Smooth muscle cell (in vitro differentiated cells): ENCODE data around the gene LY86. TPM values are rescaled to one million over a fixed set of nuclear protein-coding genes. Genes with fewer than 3 reads are reported as not detected.

Experiments used
- DNase-seq: peaks from one replicate; lab custom pipeline; 2025; ENCODE audit not compliant: unreplicated experiment; lab: John Stamatoyannopoulos, UW
- H2AFZ ChIP-seq: fragments of 200-600 bp; sonication (generic); 2 replicates; pipeline ENCODE4 v1.6.0; 2016; ENCODE audit warnings: antibody characterized with exemption, low read depth, mild to moderate bottlenecking
- H3F3A ChIP-seq: fragments of 200-600 bp; sonication (generic); 2 replicates; pipeline ENCODE4 v1.6.0; 2017; ENCODE audit warnings: antibody characterized with exemption, low read depth
- H3K27ac ChIP-seq: fragments of 200-600 bp; sonication (generic); 2 replicates; pipeline ENCODE4 v1.5.1; 2016; ENCODE audit warnings: low read depth, mild to moderate bottlenecking
- H3K27me3 ChIP-seq: fragments of 200-600 bp; sonication (generic); 2 replicates; pipeline ENCODE4 v1.6.1; 2016; ENCODE audit warnings: low read depth, mild to moderate bottlenecking
- H3K36me3 ChIP-seq: fragments of 200-600 bp; sonication (generic); 2 replicates; pipeline ENCODE4 v1.5.1; 2016; ENCODE audit warnings: low read depth
- H3K4me1 ChIP-seq: fragments of 200-600 bp; sonication (generic); 2 replicates; pipeline ENCODE4 v1.5.1; 2016; ENCODE audit warnings: low read depth
- H3K4me2 ChIP-seq: fragments of 200-600 bp; sonication (generic); 2 replicates; pipeline ENCODE4 v1.6.0; 2016; ENCODE audit warnings: mild to moderate bottlenecking
- H3K4me3 ChIP-seq: fragments of 200-600 bp; sonication (generic); 2 replicates; pipeline ENCODE4 v1.5.1; 2016; ENCODE audit warnings: mild to moderate bottlenecking
- H3K79me2 ChIP-seq: fragments of 200-600 bp; sonication (generic); 2 replicates; pipeline ENCODE4 v1.6.0; 2016; ENCODE audit warnings: low read depth, mild to moderate bottlenecking
- H3K9ac ChIP-seq: fragments of 200-600 bp; sonication (generic); 2 replicates; pipeline ENCODE4 v1.6.0; 2016; ENCODE audit warnings: low read depth
- H3K9me3 ChIP-seq: fragments of 200-600 bp; sonication (generic); replicated peaks from 2 replicates; pipeline ENCODE4 v1.5.1; 2016; ENCODE audit warnings: low read depth
- H4K20me1 ChIP-seq: fragments of 200-600 bp; sonication (generic); 2 replicates; pipeline ENCODE4 v1.6.0; 2016; ENCODE audit warnings: low read depth
- WGBS: methylation state at CpG from one replicate; pipeline ENCODE4 v1.1.7; 2016; ENCODE audit warnings: low lambda C conversion rate; 5-methylcytosine and 5-hydroxymethylcytosine counted together
- polyA plus RNA-seq: library from polyadenylated mRNA; unstranded; fragments of >200 nt; fragmentation: Nextera tagmentation; extraction: Ambion mirVana; gene quantifications from 2 replicates; pipeline ENCODE4 v1.2.1, GENCODE V29; 2016
- total RNA-seq: library from RNA; depleted of rRNA; stranded (reverse); fragments of >200 nt; gene quantifications from 2 replicates; pipeline ENCODE4 v1.2.3, GENCODE V29; 2014
- TF ChIP-seq, protein P1 (sequence below): fragments of 200-600 bp; sonication (generic); IDR thresholded peaks from 2 replicates; pipeline ENCODE4 v1.5.1; 2017; ENCODE audit warnings: borderline replicate concordance, mild to moderate bottlenecking, antibody characterized with exemption; ENCODE audit not compliant: insufficient read depth, poor library complexity, severe bottlenecking

Gene LY86
- total and polyA plus RNA-seq, 2 experiments from 2014 or later, result not detected

GRCh38 chr6:6686748-6687601, 98.5 kb downstream of the LY86 start:
- WGBS, result 24% methylated on average over 22 of the region's 26 CpGs
- peak; percentile 62 for DNase-seq
- TF ChIP-seq, protein P1, sequence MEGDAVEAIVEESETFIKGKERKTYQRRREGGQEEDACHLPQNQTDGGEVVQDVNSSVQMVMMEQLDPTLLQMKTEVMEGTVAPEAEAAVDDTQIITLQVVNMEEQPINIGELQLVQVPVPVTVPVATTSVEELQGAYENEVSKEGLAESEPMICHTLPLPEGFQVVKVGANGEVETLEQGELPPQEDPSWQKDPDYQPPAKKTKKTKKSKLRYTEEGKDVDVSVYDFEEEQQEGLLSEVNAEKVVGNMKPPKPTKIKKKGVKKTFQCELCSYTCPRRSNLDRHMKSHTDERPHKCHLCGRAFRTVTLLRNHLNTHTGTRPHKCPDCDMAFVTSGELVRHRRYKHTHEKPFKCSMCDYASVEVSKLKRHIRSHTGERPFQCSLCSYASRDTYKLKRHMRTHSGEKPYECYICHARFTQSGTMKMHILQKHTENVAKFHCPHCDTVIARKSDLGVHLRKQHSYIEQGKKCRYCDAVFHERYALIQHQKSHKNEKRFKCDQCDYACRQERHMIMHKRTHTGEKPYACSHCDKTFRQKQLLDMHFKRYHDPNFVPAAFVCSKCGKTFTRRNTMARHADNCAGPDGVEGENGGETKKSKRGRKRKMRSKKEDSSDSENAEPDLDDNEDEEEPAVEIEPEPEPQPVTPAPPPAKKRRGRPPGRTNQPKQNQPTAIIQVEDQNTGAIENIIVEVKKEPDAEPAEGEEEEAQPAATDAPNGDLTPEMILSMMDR, result no peak

GRCh38 chr6:6688283-6688682, 99.8 kb downstream of the LY86 start:
- peaks cover 5% of the 10 kb centered on the region for H3F3A ChIP-seq
- no peak overlapping the region for H3K4me3 ChIP-seq
- H3K4me1 ChIP-seq, result peaks cover 10% of the 10 kb centered on the region
- TF ChIP-seq, protein P1, result no peak
- H4K20me1 ChIP-seq, result no peaks in the 10 kb centered on the region
- no peaks in the 10 kb centered on the region for H3K79me2 ChIP-seq
- H3K4me2 ChIP-seq, result no peak overlapping the region
- H3K27ac ChIP-seq, result no peak overlapping the region
- H3K27me3 ChIP-seq, result no peaks in the 10 kb centered on the region
- no peak overlapping the region for H3K9ac ChIP-seq
- H3K9me3 ChIP-seq, result no peaks in the 10 kb centered on the region
- H3K36me3 ChIP-seq, result no peaks in the 10 kb centered on the region
- no peak overlapping the region for H2AFZ ChIP-seq
- no peak for DNase-seq
- 73% methylated on average over 1 of the region's 1 CpG for WGBS

More at GRCh38 chr6:6686748-6687601, 98.5 kb downstream of the LY86 start:
- peak overlapping the region; percentile 83 for H3K4me2 ChIP-seq
- H3K4me3 ChIP-seq, result peak overlapping the region; percentile 36
- H2AFZ ChIP-seq, result peak overlapping the region; percentile 87
- H3K36me3 ChIP-seq, result no peaks in the 10 kb centered on the region
- no peaks in the 10 kb centered on the region for H4K20me1 ChIP-seq
- H3K27me3 ChIP-seq, result no peaks in the 10 kb centered on the region
- no peaks in the 10 kb centered on the region for H3K79me2 ChIP-seq
- H3K27ac ChIP-seq, result no peak overlapping the region
- no peak overlapping the region for H3K9ac ChIP-seq
- H3F3A ChIP-seq, result peaks cover 5% of the 10 kb centered on the region
- H3K4me1 ChIP-seq, result peaks cover 10% of the 10 kb centered on the region
- H3K9me3 ChIP-seq, result no peaks in the 10 kb centered on the region

DNA sequence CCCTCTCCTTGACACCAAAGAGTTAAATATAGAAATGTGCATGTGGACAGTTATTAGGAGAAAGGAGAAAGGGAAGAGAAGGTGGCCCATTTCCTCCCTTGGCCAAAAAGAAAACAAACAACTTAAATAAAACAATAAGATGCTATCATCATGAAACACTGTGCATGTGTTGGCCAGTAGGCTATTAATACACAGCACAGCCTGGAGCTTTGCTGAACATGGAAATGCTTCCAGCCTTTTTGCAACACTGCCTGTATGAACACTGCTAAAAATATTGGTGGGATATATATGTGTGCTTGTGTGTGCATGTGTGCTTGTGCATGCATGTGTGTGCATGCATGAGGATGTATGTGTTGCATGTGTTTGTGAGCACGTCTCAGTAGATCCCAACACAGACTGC, 100.4 kb downstream of the LY86 start:
- 71% methylated on average over 1 of the region's 1 CpG for WGBS
- Histone ChIP-seq H2AFZ (no peak overlapping the region), H3K9ac (no peak overlapping the region), H3K9me3 (no peaks in the 10 kb centered on the region), H4K20me1 (no peaks in the 10 kb centered on the region), H3K4me1 (peaks cover 10% of the 10 kb centered on the region), H3K4me3 (no peak overlapping the region), H3K27me3 (no peaks in the 10 kb centered on the region), H3K79me2 (no peaks in the 10 kb centered on the region), H3K27ac (no peak overlapping the region), H3K36me3 (no peaks in the 10 kb centered on the region), H3F3A (peaks cover 5% of the 10 kb centered on the region), H3K4me2 (no peak overlapping the region)
- TF ChIP-seq, protein P1, result no peak
- DNase-seq, result no peak
